PFSK-1 (cell line): ENCODE results near the gene ZDHHC17.

Experiments
- POLR2AphosphoS5 ChIP-seq: IDR thresholded peaks from 2 replicates; pipeline ENCODE4 v1.6.1; 2012; ENCODE audit warnings: low read depth, mild to moderate bottlenecking, control low read depth, low read length, moderate library complexity
- SIN3A ChIP-seq: IDR thresholded peaks from 2 replicates; pipeline ENCODE4 v1.6.1; 2012; ENCODE audit warnings: mild to moderate bottlenecking, low read length, moderate library complexity, borderline replicate concordance; ENCODE audit not compliant: insufficient read depth
- TAF1 ChIP-seq: IDR thresholded peaks from 2 replicates; pipeline ENCODE4 v1.6.1; 2012; ENCODE audit warnings: low read length, control low read depth, borderline replicate concordance; ENCODE audit not compliant: insufficient read depth
- TF ChIP-seq, protein P1 (sequence below), 2 experiments: IDR thresholded peaks; 2 replicates each; pipeline versions ENCODE4 v1.6.1 to v1.8.0; 2011 to 2012; ENCODE audit warnings: low read depth in 2 of 2, low read length in 2 of 2, control low read depth in 1 of 2, inconsistent platforms in 1 of 2, mild to moderate bottlenecking in 1 of 2, moderate library complexity in 1 of 2; ENCODE audit not compliant: insufficient read depth in 1 of 2

GRCh38 chr12:76726626-76727025 lies 37.3 kb upstream of the ZDHHC17 start:
- TF ChIP-seq POLR2AphosphoS5 (no peak), SIN3A (no peak), TAF1 (no peak)
- TF ChIP-seq, protein P1, sequence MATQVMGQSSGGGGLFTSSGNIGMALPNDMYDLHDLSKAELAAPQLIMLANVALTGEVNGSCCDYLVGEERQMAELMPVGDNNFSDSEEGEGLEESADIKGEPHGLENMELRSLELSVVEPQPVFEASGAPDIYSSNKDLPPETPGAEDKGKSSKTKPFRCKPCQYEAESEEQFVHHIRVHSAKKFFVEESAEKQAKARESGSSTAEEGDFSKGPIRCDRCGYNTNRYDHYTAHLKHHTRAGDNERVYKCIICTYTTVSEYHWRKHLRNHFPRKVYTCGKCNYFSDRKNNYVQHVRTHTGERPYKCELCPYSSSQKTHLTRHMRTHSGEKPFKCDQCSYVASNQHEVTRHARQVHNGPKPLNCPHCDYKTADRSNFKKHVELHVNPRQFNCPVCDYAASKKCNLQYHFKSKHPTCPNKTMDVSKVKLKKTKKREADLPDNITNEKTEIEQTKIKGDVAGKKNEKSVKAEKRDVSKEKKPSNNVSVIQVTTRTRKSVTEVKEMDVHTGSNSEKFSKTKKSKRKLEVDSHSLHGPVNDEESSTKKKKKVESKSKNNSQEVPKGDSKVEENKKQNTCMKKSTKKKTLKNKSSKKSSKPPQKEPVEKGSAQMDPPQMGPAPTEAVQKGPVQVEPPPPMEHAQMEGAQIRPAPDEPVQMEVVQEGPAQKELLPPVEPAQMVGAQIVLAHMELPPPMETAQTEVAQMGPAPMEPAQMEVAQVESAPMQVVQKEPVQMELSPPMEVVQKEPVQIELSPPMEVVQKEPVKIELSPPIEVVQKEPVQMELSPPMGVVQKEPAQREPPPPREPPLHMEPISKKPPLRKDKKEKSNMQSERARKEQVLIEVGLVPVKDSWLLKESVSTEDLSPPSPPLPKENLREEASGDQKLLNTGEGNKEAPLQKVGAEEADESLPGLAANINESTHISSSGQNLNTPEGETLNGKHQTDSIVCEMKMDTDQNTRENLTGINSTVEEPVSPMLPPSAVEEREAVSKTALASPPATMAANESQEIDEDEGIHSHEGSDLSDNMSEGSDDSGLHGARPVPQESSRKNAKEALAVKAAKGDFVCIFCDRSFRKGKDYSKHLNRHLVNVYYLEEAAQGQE (IDR thresholded peaks at IDR 0.05; ENCODE audit: insufficient read depth in 1 of 2, low read depth in 2 of 2, low read length in 2 of 2) = no peak
